Measurements from ENCODE around the gene MMAB. TPM values are rescaled to one million over a fixed set of nuclear protein-coding genes. Genes with fewer than 3 reads are reported as not detected.

The MMAB gene
- total RNA-seq, 4 donors from 2014 or later, result 45.2 to 59.5 (median 52.3) TPM

DNA sequence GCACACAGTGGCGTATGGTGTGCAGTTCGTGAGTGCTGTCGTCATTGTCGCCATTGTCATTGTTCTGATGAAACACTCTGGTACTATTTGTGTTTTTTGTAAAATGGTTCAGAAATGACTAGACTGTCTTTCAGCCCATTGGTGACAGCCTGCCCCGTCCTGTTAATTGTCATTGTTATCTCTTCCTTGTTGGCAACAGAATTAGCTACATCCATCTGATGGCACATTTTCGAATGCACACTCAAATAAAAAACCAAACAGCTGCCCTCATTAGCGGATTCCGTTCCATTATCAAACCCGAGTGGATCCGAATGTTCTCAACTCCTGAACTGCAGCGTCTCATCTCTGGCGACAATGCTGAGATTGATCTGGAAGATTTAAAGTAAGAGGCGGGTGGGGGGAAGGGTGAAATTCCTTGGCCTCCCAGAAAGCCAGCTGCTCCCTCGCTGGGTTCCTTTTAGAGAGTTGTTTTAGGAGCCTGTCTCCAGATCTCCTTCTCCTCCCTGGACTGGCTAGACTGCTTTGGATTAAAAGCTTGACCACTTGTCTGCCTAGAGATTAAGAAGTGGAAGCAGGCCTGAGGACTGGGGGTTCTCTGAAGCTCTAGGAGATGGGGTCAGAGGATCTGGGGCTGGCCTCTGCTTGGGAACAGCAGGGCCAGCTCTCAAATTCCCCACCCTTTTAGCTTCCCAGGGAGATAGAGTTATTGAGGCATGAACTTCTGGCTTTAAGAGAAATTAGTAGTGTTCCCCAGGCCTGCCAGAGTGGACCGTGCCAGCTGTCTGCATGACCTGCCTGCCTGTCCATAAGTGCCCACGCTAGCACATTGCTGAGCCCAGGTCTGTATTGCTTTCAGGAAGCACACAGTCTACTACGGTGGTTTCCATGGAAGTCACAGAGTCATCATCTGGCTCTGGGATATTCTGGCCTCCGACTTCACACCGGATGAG lies 43.3 kb downstream of the MMAB start:
- intact Hi-C loops (cut with DNase I), result no loop called here
- 79 to 84% methylated on average over 16 to 17 of the region's 19 CpGs for WGBS, 2 donors
- DNase-seq, result no peak
- TF ChIP-seq CTCF (IDR thresholded peaks at IDR 0.05), result no peak
- no peak for TF ChIP-seq POLR2A (IDR thresholded peaks at IDR 0.05)
- peaks cover 21 to 100% (median 25%) of the 10 kb centered on the region in 3 donors for H3K36me3 ChIP-seq
- no peak overlapping the region for H3K4me3 ChIP-seq
- H3K9me3 ChIP-seq, result no peaks in the 10 kb centered on the region
- no peaks in the 10 kb centered on the region for H3K27me3 ChIP-seq
- no peaks in the 10 kb centered on the region for H3K4me1 ChIP-seq
- no peak overlapping the region for H3K27ac ChIP-seq

DNA sequence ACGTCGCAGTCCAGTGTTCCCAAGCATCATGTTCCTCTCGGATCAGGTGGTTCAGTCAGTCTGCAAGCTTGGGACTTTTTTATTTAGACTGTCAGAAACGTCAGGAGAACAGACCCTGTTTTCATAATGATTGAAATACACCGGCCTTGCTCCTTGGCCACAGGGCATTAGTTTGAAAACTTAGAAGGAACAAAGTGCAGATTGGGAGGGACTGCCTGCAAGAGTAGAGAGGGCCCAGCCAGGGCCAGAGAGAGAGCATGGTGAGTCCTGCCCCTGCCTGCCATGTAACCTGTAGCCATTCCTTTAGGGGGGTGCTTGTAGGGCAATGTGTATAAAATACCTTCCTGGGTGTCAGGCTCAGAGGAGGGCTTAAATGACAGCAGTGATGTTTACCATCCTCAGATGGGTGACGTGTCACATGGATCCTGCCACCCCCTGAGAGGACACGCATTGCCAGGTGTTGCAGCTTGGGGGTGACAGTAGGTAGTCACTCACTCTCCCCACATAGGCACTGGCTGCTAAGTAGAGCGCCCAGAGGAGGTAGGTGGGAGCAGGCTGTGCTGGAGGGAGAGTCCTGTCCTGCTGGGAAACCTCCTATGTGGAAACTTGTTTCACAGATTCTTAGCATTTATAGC lies 45.7 kb downstream of the MMAB start:
- intact Hi-C loops (cut with DNase I), result no loop called here

GRCh38 chr12:109525279-109525585 lies 48.1 kb downstream of the MMAB start:
- intact Hi-C loops (cut with DNase I), result no loop called here
- H3K4me1 ChIP-seq, result no peaks in the 10 kb centered on the region
- no peak overlapping the region for H3K4me3 ChIP-seq
- H3K27me3 ChIP-seq, result no peaks in the 10 kb centered on the region
- TF ChIP-seq CTCF (IDR thresholded peaks at IDR 0.05) (no peak), POLR2A (IDR thresholded peaks at IDR 0.05) (no peak)
- 56 to 86% methylated on average over 2 to 3 of the region's 3 CpGs for WGBS, 2 donors
- no peaks in the 10 kb centered on the region for H3K9me3 ChIP-seq
- no peak for DNase-seq
- H3K27ac ChIP-seq, result no peak overlapping the region
- H3K36me3 ChIP-seq, result peaks cover 6 to 100% (median 32%) of the 10 kb centered on the region in 3 donors

More for the DNA sequence above, 45.7 kb downstream of the MMAB start:
- Histone ChIP-seq H3K27ac (no peak overlapping the region), H3K36me3 (peaks cover 8 to 100% (median 31%) of the 10 kb centered on the region in 3 donors), H3K9me3 (no peaks in the 10 kb centered on the region), H3K27me3 (no peaks in the 10 kb centered on the region), H3K4me3 (no peak overlapping the region), H3K4me1 (no peaks in the 10 kb centered on the region)
- TF ChIP-seq CTCF (IDR thresholded peaks at IDR 0.05) (no peak), POLR2A (IDR thresholded peaks at IDR 0.05) (no peak)
- WGBS, 2 donors, result 85 to 93% methylated on average over 5 to 6 of the region's 8 CpGs
- DNase-seq, result no peak

- Histone ChIP-seq H3K27me3 (no peaks in the 10 kb centered on the region), H3K4me3 (no peak overlapping the region), H3K27ac (no peak overlapping the region), H3K9me3 (no peaks in the 10 kb centered on the region), H3K4me1 (peaks cover 0 to 4% (median 2%) of the 10 kb centered on the region in 3 donors), H3K36me3 (peaks cover 6 to 100% (median 29%) of the 10 kb centered on the region in 3 donors)
- no peak for DNase-seq
- intact Hi-C loops (cut with DNase I), result loop anchor here (5.0 kb wide), 1 partner anchor 248 kb away; no protein-coding TSS in a partner anchor
- 85 to 86% methylated on average over 10 to 23 of the region's 26 CpGs for WGBS, 2 donors
- no peak for TF ChIP-seq POLR2A (IDR thresholded peaks at IDR 0.05)
- TF ChIP-seq CTCF (IDR thresholded peaks at IDR 0.05), result no peak
Measured at GRCh38 chr12:109524466-109525278, 48.6 kb downstream of the MMAB start.
